ENCODE results near the gene CHTOP. TPM values are rescaled to one million over a fixed set of nuclear protein-coding genes. Genes with fewer than 3 reads are reported as not detected.

Gene CHTOP
- total and polyA plus RNA-seq, 2 of the 13 experiments (the other 11 are each of a cell fraction or from before 2014, with no cell fraction given), result 38.0 to 51.9 TPM

- TF ChIP-seq POGK (CRISPR knock-in tag; conservative IDR thresholded peaks at IDR 0.05), result no peak
These were observed 24.7 kb downstream of the CHTOP start, which contains the start of gene SNAPIN (continued) for GRCh38 chr1:153658400-153659174.

DNA sequence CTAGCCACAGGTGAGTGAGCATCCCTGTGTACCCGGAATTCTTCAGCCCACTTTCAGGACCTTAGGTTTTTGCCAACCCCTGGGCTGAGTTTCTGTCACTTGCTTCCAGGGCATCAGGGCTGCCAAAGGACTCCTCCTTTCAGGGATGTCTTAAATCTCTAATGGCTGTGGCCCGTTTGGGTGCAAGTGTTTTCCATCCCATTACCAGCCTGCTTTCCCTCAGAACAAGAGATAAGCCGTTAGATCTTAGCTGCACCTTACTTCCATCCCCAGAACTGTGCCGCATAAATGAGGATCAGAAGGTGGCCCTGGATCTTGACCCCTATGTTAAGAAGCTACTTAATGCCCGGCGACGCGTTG is 25.3 kb downstream of the CHTOP start:
- Histone ChIP-seq H2AFZ (ENCODE audit: low read length) (no peak overlapping the region), H3K79me2 (ENCODE audit: insufficient read depth, low read length) (peaks cover 12% of the 10 kb centered on the region), H3K4me1 (ENCODE audit: insufficient read depth, low read length) (peaks cover 34% of the 10 kb centered on the region), H3K27me3 (ENCODE audit: control insufficient read depth in 1 of 2, insufficient read depth in 2 of 2, low read length in 2 of 2) (no peaks in the 10 kb centered on the region; a peak in 1 of 5 replicates), H3K4me2 (ENCODE audit: low read depth, low read length) (peak overlapping the region; percentile 93), H3K9ac (ENCODE audit: insufficient read depth, low read depth, low read length) (peak overlapping the region; percentile 78), H3K27ac (ENCODE audit: extremely low read length, insufficient read depth, low read length) (peak overlapping the region; percentile 62), H3K9me3 (ENCODE audit: low read length) (no peaks in the 10 kb centered on the region), H3K4me3 (replicated peaks in 1 of 3; ENCODE audit: insufficient read depth in 1 of 3, low read depth in 2 of 3, low read length in 3 of 3) (peak overlapping the region; percentile 80 to 96 (median 91)), H4K20me1 (ENCODE audit: insufficient read depth, low read length) (no peaks in the 10 kb centered on the region), H3K36me3 (replicated peaks in 1 of 2; ENCODE audit: control insufficient read depth in 1 of 2, insufficient read depth in 2 of 2, low read length in 2 of 2) (peaks cover 6 to 32% of the 10 kb centered on the region in 2 experiments)
- WGBS (ENCODE audit: low lambda C conversion rate), result 41% methylated on average over 8 of the region's 8 CpGs
- in situ Hi-C loops (cut with HindIII; ENCODE audit: extremely low pct_ligation_motif_present, low pct_unique_long_range_greater_than_20kb), result no loop called here
- no peak for DNase-seq (ENCODE audit: low spot score)
- ChIA-PET CTCF (ENCODE audit: low intra/inter-chr PET ratio, low total read pairs) (no interaction called here), POLR2A (interaction anchor here (0.8 to 2.3 kb wide), 6 partner anchors 11 to 69 kb away, joined by 3 to 18 read pairs (median 4); partner anchors contain the start of genes CHTOP, INTS3 and S100A13)
- FAIRE-seq, result no peak
- intact Hi-C loops (cut with micrococcal nuclease; ENCODE audit: unreplicated experiment), result no loop called here
- BruUV-seq (replicated peaks), result no TSS peak
- peak; percentile 3; the same call in 1 of the 3 replicates for ATAC-seq
- 0 out of 2 replicates have a peak, but pooled peaks have one; percentile 25 for TF ChIP-seq ZBTB34 (CRISPR knock-in tag; IDR thresholded peaks at IDR 0.05)
- no peak for TF ChIP-seq DZIP1 (CRISPR knock-in tag; IDR thresholded peaks at IDR 0.05)

All from HepG2 (cell line).